PFSK-1 (cell line): ENCODE measurements around the gene ATP6V1C2.

ENCODE experiments used
- POLR2AphosphoS5 ChIP-seq: IDR thresholded peaks from 2 replicates; pipeline ENCODE4 v1.6.1; 2012; ENCODE audit warnings: low read depth, mild to moderate bottlenecking, control low read depth, low read length, moderate library complexity
- SIN3A ChIP-seq: IDR thresholded peaks from 2 replicates; pipeline ENCODE4 v1.6.1; 2012; ENCODE audit warnings: mild to moderate bottlenecking, low read length, moderate library complexity, borderline replicate concordance; ENCODE audit not compliant: insufficient read depth
- TAF1 ChIP-seq: IDR thresholded peaks from 2 replicates; pipeline ENCODE4 v1.6.1; 2012; ENCODE audit warnings: low read length, control low read depth, borderline replicate concordance; ENCODE audit not compliant: insufficient read depth
- TF ChIP-seq, protein P1 (sequence below), 2 experiments: IDR thresholded peaks; 2 replicates each; pipeline versions ENCODE4 v1.6.1 to v1.8.0; 2011 to 2012; ENCODE audit warnings: low read depth in 2 of 2, low read length in 2 of 2, control low read depth in 1 of 2, inconsistent platforms in 1 of 2, mild to moderate bottlenecking in 1 of 2, moderate library complexity in 1 of 2; ENCODE audit not compliant: insufficient read depth in 1 of 2

DNA sequence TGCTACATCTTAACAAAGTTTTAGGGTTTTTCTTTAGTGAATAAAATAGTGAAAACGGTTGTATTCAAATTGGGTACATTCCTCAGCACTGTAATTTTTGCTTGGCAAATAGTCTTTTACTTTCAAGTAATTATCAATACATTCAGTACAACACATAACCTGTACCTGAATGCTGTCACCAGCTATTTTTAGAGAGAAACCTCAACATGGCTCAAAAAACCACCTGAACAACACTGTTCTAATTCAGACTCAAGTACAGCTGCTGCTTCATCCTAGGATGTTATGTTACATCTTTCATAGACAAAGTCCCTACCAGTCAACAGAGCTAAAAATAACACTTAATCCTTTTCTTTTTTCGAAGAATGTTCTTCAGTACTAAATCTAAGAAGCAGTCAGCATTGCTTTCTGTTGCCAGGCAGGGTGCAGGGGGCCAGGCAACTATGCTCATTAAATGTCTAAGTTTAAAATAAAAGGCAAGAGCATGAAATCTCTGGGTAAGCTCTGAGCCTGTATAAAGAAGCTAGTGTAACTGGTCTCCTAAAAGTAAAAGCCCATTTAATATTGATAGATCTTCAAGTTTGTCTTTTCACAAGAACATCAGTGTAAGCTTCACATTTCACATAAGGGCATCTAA lies 70.7 kb downstream of the ATP6V1C2 start:
- TF ChIP-seq, protein P1, sequence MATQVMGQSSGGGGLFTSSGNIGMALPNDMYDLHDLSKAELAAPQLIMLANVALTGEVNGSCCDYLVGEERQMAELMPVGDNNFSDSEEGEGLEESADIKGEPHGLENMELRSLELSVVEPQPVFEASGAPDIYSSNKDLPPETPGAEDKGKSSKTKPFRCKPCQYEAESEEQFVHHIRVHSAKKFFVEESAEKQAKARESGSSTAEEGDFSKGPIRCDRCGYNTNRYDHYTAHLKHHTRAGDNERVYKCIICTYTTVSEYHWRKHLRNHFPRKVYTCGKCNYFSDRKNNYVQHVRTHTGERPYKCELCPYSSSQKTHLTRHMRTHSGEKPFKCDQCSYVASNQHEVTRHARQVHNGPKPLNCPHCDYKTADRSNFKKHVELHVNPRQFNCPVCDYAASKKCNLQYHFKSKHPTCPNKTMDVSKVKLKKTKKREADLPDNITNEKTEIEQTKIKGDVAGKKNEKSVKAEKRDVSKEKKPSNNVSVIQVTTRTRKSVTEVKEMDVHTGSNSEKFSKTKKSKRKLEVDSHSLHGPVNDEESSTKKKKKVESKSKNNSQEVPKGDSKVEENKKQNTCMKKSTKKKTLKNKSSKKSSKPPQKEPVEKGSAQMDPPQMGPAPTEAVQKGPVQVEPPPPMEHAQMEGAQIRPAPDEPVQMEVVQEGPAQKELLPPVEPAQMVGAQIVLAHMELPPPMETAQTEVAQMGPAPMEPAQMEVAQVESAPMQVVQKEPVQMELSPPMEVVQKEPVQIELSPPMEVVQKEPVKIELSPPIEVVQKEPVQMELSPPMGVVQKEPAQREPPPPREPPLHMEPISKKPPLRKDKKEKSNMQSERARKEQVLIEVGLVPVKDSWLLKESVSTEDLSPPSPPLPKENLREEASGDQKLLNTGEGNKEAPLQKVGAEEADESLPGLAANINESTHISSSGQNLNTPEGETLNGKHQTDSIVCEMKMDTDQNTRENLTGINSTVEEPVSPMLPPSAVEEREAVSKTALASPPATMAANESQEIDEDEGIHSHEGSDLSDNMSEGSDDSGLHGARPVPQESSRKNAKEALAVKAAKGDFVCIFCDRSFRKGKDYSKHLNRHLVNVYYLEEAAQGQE (IDR thresholded peaks at IDR 0.05; ENCODE audit: insufficient read depth in 1 of 2, low read depth in 2 of 2, low read length in 2 of 2): no peak
- TF ChIP-seq POLR2AphosphoS5 (no peak), SIN3A (no peak), TAF1 (no peak)
